Measurements from ENCODE around the gene FOXO1. TPM values are rescaled to one million over a fixed set of nuclear protein-coding genes. Genes with fewer than 3 reads are reported as not detected.
A peak's percentile ranks its signal among the peaks of the same experiment; 100 is the strongest.

FOXO1 gene
- total and polyA plus RNA-seq, 2 experiments from 2014 or later, result 32.4 to 68.0 TPM

- TF ChIP-seq, protein P1, sequence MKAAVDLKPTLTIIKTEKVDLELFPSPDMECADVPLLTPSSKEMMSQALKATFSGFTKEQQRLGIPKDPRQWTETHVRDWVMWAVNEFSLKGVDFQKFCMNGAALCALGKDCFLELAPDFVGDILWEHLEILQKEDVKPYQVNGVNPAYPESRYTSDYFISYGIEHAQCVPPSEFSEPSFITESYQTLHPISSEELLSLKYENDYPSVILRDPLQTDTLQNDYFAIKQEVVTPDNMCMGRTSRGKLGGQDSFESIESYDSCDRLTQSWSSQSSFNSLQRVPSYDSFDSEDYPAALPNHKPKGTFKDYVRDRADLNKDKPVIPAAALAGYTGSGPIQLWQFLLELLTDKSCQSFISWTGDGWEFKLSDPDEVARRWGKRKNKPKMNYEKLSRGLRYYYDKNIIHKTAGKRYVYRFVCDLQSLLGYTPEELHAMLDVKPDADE (IDR thresholded peaks at IDR 0.05), result no peak
- TF ChIP-seq EZH2phosphoT487 (IDR thresholded peaks at IDR 0.05; ENCODE audit: unreplicated experiment), result no peak
- no peak for TF ChIP-seq JUNB (IDR thresholded peaks at IDR 0.05; ENCODE audit: unreplicated experiment)
- TF ChIP-seq REST (IDR thresholded peaks at IDR 0.05; ENCODE audit: unreplicated experiment), result no peak
- TF ChIP-seq ZNF114 (CRISPR knock-in tag; IDR thresholded peaks at IDR 0.05), result no peak
- no peak for TF ChIP-seq EZH2 (IDR thresholded peaks at IDR 0.05; ENCODE audit: low read depth, unreplicated experiment)
- TF ChIP-seq CREB1 (CRISPR knock-in tag; IDR thresholded peaks at IDR 0.05; ENCODE audit: low read depth), result no peak
- TF ChIP-seq STAT1 (IDR thresholded peaks at IDR 0.05; ENCODE audit: unreplicated experiment), result no peak
Observed at GRCh38 chr13:40595693-40596092, 70.7 kb downstream of the FOXO1 start (continued).

DNA sequence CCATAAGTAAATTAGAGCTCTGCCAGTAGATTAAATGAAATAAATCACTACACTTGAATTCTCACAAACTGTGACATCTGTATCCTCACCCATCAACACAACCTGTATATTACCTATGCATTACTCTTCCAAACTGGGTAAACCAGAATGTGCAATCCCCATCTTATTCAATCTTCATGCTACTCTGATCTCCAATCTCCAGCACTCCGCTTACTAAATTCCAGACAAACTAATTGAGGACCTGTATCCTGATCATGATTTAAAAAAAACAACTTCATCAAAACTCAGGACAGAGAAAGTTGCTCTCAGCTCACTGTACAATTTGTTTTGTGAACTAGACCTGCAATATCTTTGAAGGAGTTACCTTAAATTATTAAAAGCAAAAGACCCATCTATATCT, 74.4 kb downstream of the FOXO1 start:
- Histone ChIP-seq H3K9me2 (ENCODE audit: insufficient read depth) (no peaks in the 10 kb centered on the region), H4K20me1 (replicated peaks; ENCODE audit: insufficient read depth) (peaks cover 88% of the 10 kb centered on the region), H3K36me3 (ENCODE audit: insufficient read depth) (no peaks in the 10 kb centered on the region), H3F3A (replicated peaks; ENCODE audit: low read depth) (no peaks in the 10 kb centered on the region), H3K79me2 (replicated peaks; ENCODE audit: insufficient read depth) (peaks cover 100% of the 10 kb centered on the region), H3K4me3 (no peak overlapping the region), H3K27me3 (ENCODE audit: insufficient read depth) (no peaks in the 10 kb centered on the region), H2AFZ (no peak overlapping the region), H3K27ac (ENCODE audit: low read depth) (no peak overlapping the region), H3K4me1 (ENCODE audit: insufficient read depth) (peaks cover 69% of the 10 kb centered on the region), H3K4me2 (no peak overlapping the region)
- no peaks in the 10 kb centered on the region for H3K9me3 Mint-ChIP-seq
- no peak for DNase-seq (ENCODE audit: low spot score)
- no peak overlapping the region for H3K4me3 Mint-ChIP-seq
- no peak for ATAC-seq
- no peaks in the 10 kb centered on the region; the same call in 1 of the 3 replicates for H3K36me3 Mint-ChIP-seq (ENCODE audit: low read depth)
- peaks cover 2% of the 10 kb centered on the region for H3K27me3 Mint-ChIP-seq (ENCODE audit: insufficient read depth, low read depth, poor library complexity)
- peaks cover 82% of the 10 kb centered on the region for H3K4me1 Mint-ChIP-seq
- peak overlapping the region; percentile 53; the same call in 1 of the 2 replicates for H3K27ac Mint-ChIP-seq
- TF ChIP-seq, protein P2, sequence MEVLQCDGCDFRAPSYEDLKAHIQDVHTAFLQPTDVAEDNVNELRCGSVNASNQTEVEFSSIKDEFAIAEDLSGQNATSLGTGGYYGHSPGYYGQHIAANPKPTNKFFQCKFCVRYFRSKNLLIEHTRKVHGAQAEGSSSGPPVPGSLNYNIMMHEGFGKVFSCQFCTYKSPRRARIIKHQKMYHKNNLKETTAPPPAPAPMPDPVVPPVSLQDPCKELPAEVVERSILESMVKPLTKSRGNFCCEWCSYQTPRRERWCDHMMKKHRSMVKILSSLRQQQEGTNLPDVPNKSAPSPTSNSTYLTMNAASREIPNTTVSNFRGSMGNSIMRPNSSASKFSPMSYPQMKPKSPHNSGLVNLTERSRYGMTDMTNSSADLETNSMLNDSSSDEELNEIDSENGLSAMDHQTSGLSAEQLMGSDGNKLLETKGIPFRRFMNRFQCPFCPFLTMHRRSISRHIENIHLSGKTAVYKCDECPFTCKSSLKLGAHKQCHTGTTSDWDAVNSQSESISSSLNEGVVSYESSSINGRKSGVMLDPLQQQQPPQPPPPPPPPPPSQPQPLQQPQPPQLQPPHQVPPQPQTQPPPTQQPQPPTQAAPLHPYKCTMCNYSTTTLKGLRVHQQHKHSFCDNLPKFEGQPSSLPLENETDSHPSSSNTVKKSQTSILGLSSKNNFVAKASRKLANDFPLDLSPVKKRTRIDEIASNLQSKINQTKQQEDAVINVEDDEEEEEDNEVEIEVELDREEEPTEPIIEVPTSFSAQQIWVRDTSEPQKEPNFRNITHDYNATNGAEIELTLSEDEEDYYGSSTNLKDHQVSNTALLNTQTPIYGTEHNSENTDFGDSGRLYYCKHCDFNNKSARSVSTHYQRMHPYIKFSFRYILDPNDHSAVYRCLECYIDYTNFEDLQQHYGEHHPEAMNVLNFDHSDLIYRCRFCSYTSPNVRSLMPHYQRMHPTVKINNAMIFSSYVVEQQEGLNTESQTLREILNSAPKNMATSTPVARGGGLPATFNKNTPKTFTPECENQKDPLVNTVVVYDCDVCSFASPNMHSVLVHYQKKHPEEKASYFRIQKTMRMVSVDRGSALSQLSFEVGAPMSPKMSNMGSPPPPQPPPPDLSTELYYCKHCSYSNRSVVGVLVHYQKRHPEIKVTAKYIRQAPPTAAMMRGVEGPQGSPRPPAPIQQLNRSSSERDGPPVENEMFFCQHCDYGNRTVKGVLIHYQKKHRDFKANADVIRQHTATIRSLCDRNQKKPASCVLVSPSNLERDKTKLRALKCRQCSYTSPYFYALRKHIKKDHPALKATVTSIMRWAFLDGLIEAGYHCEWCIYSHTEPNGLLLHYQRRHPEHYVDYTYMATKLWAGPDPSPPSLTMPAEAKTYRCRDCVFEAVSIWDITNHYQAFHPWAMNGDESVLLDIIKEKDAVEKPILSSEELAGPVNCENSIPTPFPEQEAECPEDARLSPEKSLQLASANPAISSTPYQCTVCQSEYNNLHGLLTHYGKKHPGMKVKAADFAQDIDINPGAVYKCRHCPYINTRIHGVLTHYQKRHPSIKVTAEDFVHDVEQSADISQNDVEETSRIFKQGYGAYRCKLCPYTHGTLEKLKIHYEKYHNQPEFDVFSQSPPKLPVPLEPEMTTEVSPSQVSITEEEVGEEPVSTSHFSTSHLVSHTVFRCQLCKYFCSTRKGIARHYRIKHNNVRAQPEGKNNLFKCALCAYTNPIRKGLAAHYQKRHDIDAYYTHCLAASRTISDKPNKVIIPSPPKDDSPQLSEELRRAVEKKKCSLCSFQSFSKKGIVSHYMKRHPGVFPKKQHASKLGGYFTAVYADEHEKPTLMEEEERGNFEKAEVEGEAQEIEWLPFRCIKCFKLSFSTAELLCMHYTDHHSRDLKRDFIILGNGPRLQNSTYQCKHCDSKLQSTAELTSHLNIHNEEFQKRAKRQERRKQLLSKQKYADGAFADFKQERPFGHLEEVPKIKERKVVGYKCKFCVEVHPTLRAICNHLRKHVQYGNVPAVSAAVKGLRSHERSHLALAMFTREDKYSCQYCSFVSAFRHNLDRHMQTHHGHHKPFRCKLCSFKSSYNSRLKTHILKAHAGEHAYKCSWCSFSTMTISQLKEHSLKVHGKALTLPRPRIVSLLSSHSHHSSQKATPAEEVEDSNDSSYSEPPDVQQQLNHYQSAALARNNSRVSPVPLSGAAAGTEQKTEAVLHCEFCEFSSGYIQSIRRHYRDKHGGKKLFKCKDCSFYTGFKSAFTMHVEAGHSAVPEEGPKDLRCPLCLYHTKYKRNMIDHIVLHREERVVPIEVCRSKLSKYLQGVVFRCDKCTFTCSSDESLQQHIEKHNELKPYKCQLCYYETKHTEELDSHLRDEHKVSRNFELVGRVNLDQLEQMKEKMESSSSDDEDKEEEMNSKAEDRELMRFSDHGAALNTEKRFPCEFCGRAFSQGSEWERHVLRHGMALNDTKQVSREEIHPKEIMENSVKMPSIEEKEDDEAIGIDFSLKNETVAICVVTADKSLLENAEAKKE (CRISPR knock-in tag; IDR thresholded peaks at IDR 0.05), result no peak
- TF ChIP-seq NANOG (IDR thresholded peaks at IDR 0.05; ENCODE audit: borderline replicate concordance) (no peak), ZNF331 (CRISPR knock-in tag; IDR thresholded peaks at IDR 0.05; ENCODE audit: low read depth) (no peak), ZNF114 (CRISPR knock-in tag; IDR thresholded peaks at IDR 0.05) (no peak), REST (IDR thresholded peaks at IDR 0.05; ENCODE audit: unreplicated experiment) (no peak)
